Endometrial microvascular endothelial cells (primary cell): ENCODE measurements around the gene ZFYVE19. TPM values are rescaled to one million over a fixed set of nuclear protein-coding genes. Genes with fewer than 3 reads are reported as not detected.

Experiments used
- in situ Hi-C: cut with HindIII; loops from 2 replicates; pipeline ENCODE4 v1.10.0; 2017; ENCODE audit warnings: low sequenced_read_pairs, low pct_unique_long_range_greater_than_20kb; ENCODE audit errors: inconsistent ontology term
- total RNA-seq: library from RNA; depleted of rRNA; stranded (reverse); fragments of >200 nt; gene quantifications from one replicate; pipeline ENCODE4 v1.2.3, GENCODE V29; 2015; ENCODE audit errors: inconsistent ontology term

ZFYVE19 gene
- total RNA-seq, 1 donor from 2014 or later = 35.5 TPM

DNA sequence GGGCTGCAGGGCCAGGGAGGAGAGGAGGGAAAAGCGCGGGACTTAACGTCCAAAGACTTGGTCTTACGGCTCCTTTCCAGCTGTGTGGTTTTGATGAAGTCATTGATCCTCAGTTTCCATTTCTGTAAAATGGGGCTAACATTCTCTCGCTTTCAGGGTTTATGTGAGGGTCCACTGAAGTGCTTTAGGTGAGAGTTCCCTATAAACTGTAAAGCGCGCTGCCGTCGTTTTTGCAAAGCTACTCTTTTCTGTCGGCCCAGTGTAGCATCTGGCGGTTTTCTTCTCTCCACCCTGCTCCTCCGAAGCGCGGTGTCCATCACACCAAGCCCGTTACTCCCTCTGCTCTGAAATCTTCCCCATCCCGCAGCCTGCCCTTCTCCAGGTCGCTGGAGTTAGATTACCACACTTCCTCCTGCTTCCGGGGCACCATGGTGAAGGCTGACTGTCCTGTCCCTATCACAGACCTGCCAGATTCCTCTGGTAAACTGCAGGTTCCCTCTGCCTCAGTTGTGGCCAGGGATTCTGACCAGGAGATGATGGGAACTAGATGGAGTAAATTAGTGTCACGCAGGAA is 1.1 kb downstream of the ZFYVE19 start:
- in situ Hi-C loops = no loop called here

- in situ Hi-C loops = no loop called here
These were observed 2.1 kb downstream of the ZFYVE19 start for GRCh38 chr15:40808861-40809450.

DNA sequence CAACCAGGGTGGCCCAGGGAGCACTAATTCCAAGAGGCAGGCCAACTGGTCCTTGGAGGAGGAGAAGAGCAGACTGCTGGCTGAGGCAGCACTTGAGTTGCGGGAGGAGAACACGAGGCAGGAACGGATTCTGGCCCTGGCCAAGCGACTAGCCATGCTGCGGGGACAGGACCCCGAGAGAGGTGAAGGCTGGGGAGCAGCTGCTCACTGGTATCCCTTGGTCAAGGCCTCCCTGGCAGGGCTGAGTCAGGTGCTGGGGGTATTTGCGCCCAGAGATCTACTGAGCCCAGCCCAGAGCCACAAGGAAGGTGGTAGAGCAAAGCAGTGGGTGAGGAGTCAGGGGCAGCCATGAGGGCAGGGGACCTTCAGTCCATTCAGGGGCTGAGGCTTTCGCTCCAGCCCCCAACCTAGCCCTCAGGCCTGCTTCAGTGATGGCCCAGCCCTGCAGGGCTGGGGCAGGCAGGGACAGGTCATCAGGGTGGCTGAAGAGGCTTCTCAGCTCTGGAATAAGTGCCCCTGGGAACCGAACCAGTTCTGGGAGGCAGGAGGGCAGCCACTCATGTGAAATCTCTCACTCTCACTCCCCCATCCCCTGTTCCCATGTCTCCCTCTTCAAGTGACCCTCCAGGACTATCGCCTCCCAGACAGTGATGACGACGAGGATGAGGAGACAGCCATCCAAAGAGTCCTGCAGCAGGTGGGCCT is 6.0 kb downstream of the ZFYVE19 start:
- in situ Hi-C loops = no loop called here

GRCh38 chr15:40815042-40815698 is 8.3 kb downstream of the ZFYVE19 start:
- in situ Hi-C loops = no loop called here

- in situ Hi-C loops = no loop called here
These were observed 12.2 kb downstream of the ZFYVE19 start for GRCh38 chr15:40819048-40819447.

DNA sequence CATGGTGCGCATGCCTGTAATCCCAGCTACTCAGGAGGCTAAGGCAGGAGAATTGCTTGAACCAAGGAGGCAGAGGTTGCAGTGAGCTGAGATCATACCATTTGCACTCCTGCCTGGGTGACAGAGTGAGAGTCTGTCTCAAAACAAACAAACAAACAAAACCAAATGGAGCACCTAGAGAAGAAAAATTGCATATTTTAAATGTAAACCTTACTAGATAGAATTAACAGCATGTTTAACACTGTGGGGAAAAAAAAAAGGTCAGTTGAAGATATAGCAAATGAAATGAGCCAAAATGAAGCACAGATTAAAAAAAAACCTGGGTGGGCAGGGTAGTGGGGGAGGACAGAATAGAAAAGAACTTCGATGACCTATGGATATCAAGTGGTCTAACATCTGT is 14.3 kb downstream of the ZFYVE19 start:
- in situ Hi-C loops = no loop called here

GRCh38 chr15:40823572-40824343 is 16.9 kb downstream of the ZFYVE19 start:
- in situ Hi-C loops = no loop called here

DNA sequence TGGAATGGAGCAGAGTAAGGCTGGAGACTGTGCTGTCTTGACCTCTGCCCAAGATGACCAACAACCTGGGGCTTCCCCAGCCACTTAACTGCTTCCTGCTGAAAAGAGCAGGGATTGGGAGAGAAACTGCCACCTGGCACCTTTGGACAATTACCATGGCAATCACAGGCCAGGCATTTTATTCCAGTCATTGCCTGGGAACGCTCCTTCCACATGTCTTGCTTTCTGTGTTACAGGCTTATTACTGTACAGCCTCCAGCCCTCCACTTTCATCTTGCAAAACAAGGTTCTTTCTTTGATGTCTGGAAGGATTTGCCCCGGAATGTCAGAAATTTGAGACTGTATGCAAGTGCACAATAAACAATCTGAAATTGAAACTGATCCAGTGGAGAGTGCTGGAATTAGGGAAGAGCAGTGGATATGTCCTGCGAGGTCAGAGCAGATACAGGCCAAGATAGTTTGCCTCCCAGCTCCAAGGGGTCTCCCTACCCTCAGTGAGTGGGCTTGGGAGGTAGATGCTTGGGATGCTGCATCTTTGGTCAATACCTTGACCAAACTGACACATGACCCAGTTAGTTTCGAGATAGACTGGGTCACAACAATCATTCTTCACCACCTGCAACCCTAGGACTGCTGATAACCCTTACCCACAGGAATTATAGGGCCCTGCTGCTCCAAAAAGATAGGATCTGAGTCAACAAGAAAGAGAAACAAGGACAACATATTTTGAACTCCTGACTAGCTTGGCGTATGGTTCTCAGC is 19.0 kb downstream of the ZFYVE19 start:
- in situ Hi-C loops = no loop called here

DNA sequence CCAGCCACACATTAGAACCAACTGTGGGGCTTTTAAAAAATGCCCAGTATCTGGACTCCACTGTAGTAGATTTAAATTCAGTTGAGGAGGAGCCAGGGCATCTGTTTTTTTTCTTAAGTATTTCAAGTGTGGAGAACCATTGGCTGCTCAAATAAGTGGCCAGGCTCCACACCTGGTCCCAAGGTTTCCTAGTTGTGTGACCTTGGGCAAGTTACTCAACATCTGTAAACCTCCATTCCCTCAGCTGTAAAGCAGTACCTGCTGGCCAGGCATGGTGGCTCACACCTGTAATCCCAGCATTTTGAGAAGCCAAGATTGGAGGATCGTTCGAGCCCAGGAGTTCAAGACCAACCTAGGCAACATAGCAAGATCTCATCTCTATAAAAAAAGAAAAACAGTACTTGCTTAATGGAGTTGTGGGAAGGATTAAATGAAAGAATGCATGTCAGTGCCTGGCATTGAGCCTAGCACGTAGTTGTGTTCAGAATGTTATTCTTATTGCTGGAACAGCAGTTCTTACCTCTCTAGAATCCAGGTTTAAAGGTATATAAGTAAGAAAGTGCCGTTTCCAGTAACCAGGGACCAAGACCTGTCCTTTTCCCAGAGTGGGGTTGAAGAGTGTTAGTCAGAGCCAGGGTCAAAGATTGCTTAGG is 19.7 kb downstream of the ZFYVE19 start:
- in situ Hi-C loops = no loop called here

DNA sequence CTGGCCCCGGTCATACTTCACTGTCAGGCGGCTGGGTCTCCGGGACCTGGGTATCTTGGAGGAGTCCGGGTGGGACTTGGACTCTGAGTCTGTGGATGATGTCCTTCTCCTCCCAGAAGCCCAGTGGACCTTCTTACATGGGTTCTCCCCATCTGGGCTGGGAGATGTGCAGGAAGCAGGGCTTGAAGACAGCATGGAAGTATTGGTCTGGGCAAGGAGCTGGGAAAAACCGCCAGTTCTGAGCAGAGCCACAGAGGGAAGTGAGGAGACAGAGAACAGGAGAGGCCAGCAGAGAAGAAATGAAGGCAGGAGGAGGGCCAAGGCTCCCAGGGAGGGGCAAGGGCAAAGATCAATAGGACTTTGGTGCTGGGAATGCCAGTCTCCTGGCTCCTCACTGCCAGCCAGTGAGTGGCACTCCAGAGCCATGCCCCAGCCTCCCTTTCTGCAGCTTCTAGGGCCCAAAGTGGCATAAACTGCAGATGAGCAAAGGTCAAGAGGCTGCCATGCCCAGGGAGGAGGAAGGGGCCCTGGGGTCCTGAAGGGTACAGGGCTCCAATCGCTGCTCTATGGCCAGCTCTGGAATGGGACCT is 21.7 kb downstream of the ZFYVE19 start, which contains the start of gene PPP1R14D:
Gene PPP1R14D, minus strand, starts transcription at position 262 of the 590 bp plus-strand sequence. Its CDS starts 67 bp downstream, at position 195.
- in situ Hi-C loops = no loop called here

DNA sequence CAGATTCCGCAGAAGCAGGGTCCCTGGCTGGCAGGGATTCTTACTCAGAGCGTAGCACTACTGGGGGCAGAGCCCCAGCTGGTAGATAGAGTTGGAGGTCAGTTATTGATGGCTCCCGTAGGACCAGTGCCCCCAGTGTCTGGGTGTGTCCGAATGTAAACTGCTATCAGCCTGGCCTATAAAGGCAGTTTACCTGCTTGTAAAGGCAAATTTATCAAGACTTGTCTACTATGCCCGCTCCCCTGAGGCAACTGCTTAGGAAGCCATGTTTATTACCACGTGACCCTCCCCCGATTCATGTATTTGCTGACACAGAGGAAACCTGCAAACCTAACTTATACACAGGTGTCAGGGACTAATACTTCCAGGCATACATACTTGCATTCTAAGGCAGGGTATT is 22.2 kb downstream of the ZFYVE19 start:
- in situ Hi-C loops = no loop called here

DNA sequence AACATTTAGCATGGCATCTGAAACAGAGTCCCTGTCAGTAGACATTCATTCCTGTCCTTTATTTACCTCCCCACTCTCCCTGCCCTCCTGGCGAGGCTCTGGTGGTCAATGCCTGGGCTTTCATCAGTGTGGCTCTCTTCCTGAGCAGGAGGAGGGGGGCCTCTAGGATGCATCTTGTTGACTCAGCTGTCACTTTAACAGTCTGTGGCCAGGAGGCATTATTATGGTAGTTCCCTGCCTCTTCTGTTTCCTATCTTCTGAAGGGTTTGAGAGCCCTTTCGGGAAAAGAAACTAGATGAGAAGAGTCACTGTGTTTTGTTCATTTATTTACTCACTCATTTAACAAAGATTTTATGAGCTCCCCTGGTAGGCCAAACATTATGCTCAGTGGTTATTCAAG is 24.0 kb downstream of the ZFYVE19 start:
- in situ Hi-C loops = no loop called here

GRCh38 chr15:40831861-40832260 is 25.0 kb downstream of the ZFYVE19 start:
- in situ Hi-C loops = no loop called here

DNA sequence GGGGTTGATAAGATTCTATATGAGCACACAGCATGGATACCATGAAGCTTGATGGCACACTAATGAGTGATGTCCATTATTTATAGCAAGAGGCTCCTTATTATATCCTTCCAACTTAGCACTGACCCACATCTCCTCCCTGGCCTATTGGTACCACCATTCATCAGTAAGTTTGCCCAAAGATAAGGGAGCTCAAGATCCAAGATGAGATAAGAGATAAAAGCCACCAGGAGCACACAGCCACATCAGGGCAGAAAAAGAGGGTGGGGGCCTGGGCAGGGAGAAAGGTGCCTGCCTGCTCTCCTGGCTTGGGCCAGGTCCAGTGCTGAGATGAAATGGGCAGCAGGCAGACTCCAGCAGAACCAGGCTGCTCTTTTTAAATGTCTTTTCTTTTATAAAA is 26.0 kb downstream of the ZFYVE19 start:
- in situ Hi-C loops = no loop called here

DNA sequence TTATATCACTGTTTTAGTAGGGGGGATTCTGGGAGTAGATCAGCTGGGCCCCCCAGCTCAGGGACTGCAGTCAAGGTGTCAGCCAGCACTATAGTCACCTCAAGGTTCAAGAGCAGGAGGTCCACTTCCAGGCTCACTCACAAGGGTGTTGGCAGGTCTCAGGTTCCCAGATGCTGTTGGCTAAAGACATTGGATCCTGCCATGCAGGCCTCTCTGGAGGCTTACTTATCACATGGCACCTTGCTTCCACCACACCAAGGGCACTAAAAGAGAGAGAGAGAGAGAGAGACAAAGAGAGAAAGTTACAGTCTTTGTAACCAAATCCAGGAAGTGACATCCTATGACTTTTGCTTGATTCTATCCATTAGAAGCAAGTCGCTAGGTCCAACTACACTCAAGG is 29.1 kb downstream of the ZFYVE19 start:
- in situ Hi-C loops = no loop called here

GRCh38 chr15:40838756-40839155 is 31.9 kb downstream of the ZFYVE19 start:
- in situ Hi-C loops = no loop called here

GRCh38 chr15:40841741-40842140 is 34.9 kb downstream of the ZFYVE19 start:
- in situ Hi-C loops = no loop called here
